Spleen (tissue), 11 donors: ENCODE data around the gene VMO1. TPM values are rescaled to one million over a fixed set of nuclear protein-coding genes. Genes with fewer than 3 reads are reported as not detected.

ENCODE experiments used
- DNase-seq: peaks from one replicate; pipeline ENCODE4 v3.0.0-alpha.2; 2020
- H3K27ac ChIP-seq, 8 donors: fragments of 200-600 bp; sonication (generic) in 7 of 8; 1 replicate in 4 of 8; 2 replicates in 4 of 8; pipeline versions ENCODE4 v1.5.0 to v1.8.0; 2016 to 2021; ENCODE audit warnings: inconsistent platforms in 4 of 8, mild to moderate bottlenecking in 4 of 8, moderate library complexity in 1 of 8
- H3K27me3 ChIP-seq, 7 donors: fragments of 200-600 bp; sonication (generic) in 6 of 7; replicated peaks in 1 of 7; 1 replicate in 4 of 7; 2 replicates in 3 of 7; pipeline versions ENCODE4 v1.5.0 to v1.8.0; 2016 to 2021; ENCODE audit warnings: inconsistent platforms in 3 of 7, mild to moderate bottlenecking in 1 of 7
- H3K36me3 ChIP-seq, 6 donors: fragments of 200-600 bp; sonication (generic) in 5 of 6; 1 replicate in 4 of 6; 2 replicates in 2 of 6; pipeline versions ENCODE4 v1.5.0 to v1.8.0; 2016 to 2021; ENCODE audit warnings: inconsistent platforms in 2 of 6
- H3K4me1 ChIP-seq, 6 donors: fragments of 200-600 bp; sonication (generic) in 5 of 6; 1 replicate in 3 of 6; 2 replicates in 3 of 6; pipeline versions ENCODE4 v1.5.0 to v1.8.0; 2016 to 2021; ENCODE audit warnings: inconsistent platforms in 3 of 6
- H3K4me3 ChIP-seq, 8 donors: fragments of 200-600 bp; sonication (generic) in 7 of 8; 1 replicate in 4 of 8; 2 replicates in 4 of 8; pipeline versions ENCODE4 v1.5.0 to v1.8.0; 2016 to 2021; ENCODE audit warnings: inconsistent platforms in 4 of 8, mild to moderate bottlenecking in 4 of 8, moderate library complexity in 2 of 8
- H3K9me3 ChIP-seq, 8 donors: fragments of 200-600 bp; sonication (generic) in 7 of 8; 1 replicate in 4 of 8; 2 replicates in 4 of 8; pipeline versions ENCODE4 v1.5.0 to v1.8.0; 2016 to 2021; ENCODE audit warnings: inconsistent platforms in 4 of 8
- POLR2A ChIP-seq, 3 donors: fragments of 450-650 bp; IDR thresholded peaks; one replicate each; pipeline ENCODE4 v1.5.1; 2017; ENCODE audit warnings: antibody characterized with exemption in 3 of 3, mild to moderate bottlenecking in 1 of 3
- POLR2AphosphoS5 ChIP-seq, 3 donors: sonication (generic); formaldehyde crosslinking; IDR thresholded peaks; one replicate each; pipeline ENCODE4 v1.5.1; 2017; ENCODE audit warnings: antibody characterized with exemption in 3 of 3
- WGBS, 5 donors: extraction: QIAGEN DNeasy Blood & Tissue Kit in 3 of 5; methylation state at CpG; one replicate each; pipeline versions ENCODE4 v1.1.5 to v1.1.7; 2013 to 2018; 5-methylcytosine and 5-hydroxymethylcytosine counted together
- intact Hi-C: fragments of 100-400 bp; cut with DNase I; formaldehyde crosslinking; loops from one replicate; pipeline ENCODE4 v1.15.0; 2023; ENCODE audit warnings: low total_unique reads
- polyA plus RNA-seq, 3 donors: library from polyadenylated mRNA; stranded (reverse); fragments of 200-250 nt; gene quantifications; one replicate each; pipeline ENCODE4 v1.2.1, GENCODE V29; 2013
- total RNA-seq, 7 donors: library from RNA; depleted of rRNA in 3 of 7; stranded (reverse); fragments of >200 nt in 3 of 7; fragmentation: NEBNext Ultra II Directional in 4 of 7; extraction: Animal tissue kit (Norgen Biotek cat#: 25700) in 4 of 7; gene quantifications; one replicate each; pipeline versions ENCODE4 v1.1.0 to v1.2.1, GENCODE V29; 2016 to 2021
- TF ChIP-seq, protein P1 (sequence below), 11 experiments: fragments of 200-600 bp in 7 of 11; fragments of 450-650 bp in 4 of 11; sonication (generic) in 4 of 11; IDR thresholded peaks in 8 of 11; conservative IDR thresholded peaks in 3 of 11; 1 replicate in 7 of 11; 2 replicates in 4 of 11; pipeline versions ENCODE4 v1.4.0 to v1.8.0; 2016 to 2021; ENCODE audit warnings: antibody characterized with exemption in 11 of 11, inconsistent platforms in 4 of 11, mild to moderate bottlenecking in 1 of 11
- donor health status: healthy with polysubstance abuse.
- donor health status: DM: no; HTN: no; CAD: no; lungs with moderate emphysema.
- donor health status: DM: no; HTN: no; CAD: no.
- donor health status: Bipolar disorder and iron deficiency.
- donor health status: healthy.
- donor health status: DM: no; HTN: no; CAD: no.
- donor health status: DM: yes; HTN: yes; CAD: no.

The VMO1 gene
- total and polyA plus RNA-seq, 10 donors = 5.0 to 74.3 (median 12.0) TPM

GRCh38 chr17:4812690-4813089 is 26.5 kb upstream of the VMO1 start:
- Histone ChIP-seq H3K4me1 (peaks cover 6 to 13% (median 9%) of the 10 kb centered on the region in 6 donors), H3K27ac (no peak overlapping the region), H3K27me3 (peaks cover 0 to 4% (median 0%) of the 10 kb centered on the region in 7 donors), H3K4me3 (no peak overlapping the region), H3K9me3 (no peaks in the 10 kb centered on the region), H3K36me3 (peaks cover 0 to 57% (median 22%) of the 10 kb centered on the region in 6 donors)
- no peak for TF ChIP-seq POLR2AphosphoS5 (IDR thresholded peaks at IDR 0.05)
- TF ChIP-seq POLR2A (IDR thresholded peaks at IDR 0.05) = no peak
- TF ChIP-seq, protein P1, sequence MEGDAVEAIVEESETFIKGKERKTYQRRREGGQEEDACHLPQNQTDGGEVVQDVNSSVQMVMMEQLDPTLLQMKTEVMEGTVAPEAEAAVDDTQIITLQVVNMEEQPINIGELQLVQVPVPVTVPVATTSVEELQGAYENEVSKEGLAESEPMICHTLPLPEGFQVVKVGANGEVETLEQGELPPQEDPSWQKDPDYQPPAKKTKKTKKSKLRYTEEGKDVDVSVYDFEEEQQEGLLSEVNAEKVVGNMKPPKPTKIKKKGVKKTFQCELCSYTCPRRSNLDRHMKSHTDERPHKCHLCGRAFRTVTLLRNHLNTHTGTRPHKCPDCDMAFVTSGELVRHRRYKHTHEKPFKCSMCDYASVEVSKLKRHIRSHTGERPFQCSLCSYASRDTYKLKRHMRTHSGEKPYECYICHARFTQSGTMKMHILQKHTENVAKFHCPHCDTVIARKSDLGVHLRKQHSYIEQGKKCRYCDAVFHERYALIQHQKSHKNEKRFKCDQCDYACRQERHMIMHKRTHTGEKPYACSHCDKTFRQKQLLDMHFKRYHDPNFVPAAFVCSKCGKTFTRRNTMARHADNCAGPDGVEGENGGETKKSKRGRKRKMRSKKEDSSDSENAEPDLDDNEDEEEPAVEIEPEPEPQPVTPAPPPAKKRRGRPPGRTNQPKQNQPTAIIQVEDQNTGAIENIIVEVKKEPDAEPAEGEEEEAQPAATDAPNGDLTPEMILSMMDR (IDR thresholded peaks at IDR 0.05 in 8 of 11, conservative IDR thresholded peaks at IDR 0.05 in 3 of 11) = no peak
- intact Hi-C loops = no loop called here
- DNase-seq = no peak
- WGBS, 5 donors = 90 to 95% (median 92%) methylated on average over 7 of the region's 7 CpGs

DNA sequence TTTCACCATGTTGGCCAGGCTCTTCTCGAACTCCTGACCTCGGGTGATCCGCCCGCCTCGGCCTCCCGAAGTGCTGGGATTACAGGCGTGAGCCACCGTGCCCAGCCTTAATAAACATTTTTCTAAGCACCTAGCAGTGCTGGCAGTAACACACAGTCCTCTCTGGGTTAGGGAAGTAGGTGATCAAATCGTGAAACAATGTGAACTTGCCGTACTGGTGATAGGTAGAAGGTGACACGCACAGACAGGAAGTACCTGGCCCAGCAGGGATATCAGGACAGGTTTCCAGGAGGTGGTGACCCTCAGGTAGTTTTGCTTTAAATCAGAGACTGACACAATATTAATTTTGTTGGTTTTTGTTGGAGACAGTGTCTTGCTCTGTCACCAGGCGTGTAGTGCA is 25.3 kb upstream of the VMO1 start:
- intact Hi-C loops = no loop called here
- peaks cover 8 to 20% (median 14%) of the 10 kb centered on the region in 6 donors for H3K4me1 ChIP-seq
- 91 to 99% (median 96%) methylated on average over 12 of the region's 12 CpGs for WGBS, 5 donors
- no peak overlapping the region for H3K4me3 ChIP-seq
- TF ChIP-seq POLR2AphosphoS5 (IDR thresholded peaks at IDR 0.05) (no peak), POLR2A (IDR thresholded peaks at IDR 0.05) (no peak)
- TF ChIP-seq, protein P1 (IDR thresholded peaks at IDR 0.05 in 8 of 11, conservative IDR thresholded peaks at IDR 0.05 in 3 of 11) = no peak
- H3K27me3 ChIP-seq = peaks cover 0 to 6% (median 0%) of the 10 kb centered on the region in 7 donors
- H3K9me3 ChIP-seq = no peaks in the 10 kb centered on the region
- H3K36me3 ChIP-seq = peaks cover 0 to 45% (median 12%) of the 10 kb centered on the region in 6 donors
- H3K27ac ChIP-seq = no peak overlapping the region
- no peak for DNase-seq

DNA sequence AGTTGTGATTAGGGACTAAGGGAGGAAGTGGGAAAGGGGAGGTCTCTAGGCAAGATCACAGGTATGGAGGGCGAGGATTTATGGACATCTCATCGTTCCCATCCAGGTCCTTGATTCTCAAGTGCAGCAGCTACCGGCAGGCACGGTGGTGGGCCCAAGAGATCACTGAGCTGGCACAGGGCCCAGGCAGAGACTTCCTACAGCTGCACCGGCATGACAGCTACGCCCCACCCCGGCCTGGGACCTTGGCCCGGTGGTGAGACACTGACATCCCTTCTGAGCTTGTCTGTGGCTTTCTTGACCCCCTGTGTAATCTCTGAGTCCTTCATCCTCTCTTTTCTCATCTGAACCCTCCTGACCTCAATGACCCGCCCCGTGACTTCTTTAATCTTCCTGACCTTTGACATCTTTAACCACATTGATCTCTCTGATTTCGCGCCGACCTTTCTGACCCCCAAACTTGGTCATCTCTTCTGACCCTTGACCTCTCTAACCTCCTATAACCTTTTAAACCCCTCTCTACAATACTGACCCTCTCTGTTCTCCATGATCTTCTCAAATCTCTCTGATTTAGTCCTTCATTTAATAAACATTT is 24.6 kb upstream of the VMO1 start:
- no peaks in the 10 kb centered on the region for H3K9me3 ChIP-seq
- H3K36me3 ChIP-seq = peaks cover 0 to 38% (median 5%) of the 10 kb centered on the region in 6 donors
- intact Hi-C loops = no loop called here
- peaks cover 8 to 27% (median 21%) of the 10 kb centered on the region in 6 donors for H3K4me1 ChIP-seq
- H3K4me3 ChIP-seq = no peak overlapping the region
- 43 to 54% (median 51%) methylated on average over 13 of the region's 13 CpGs for WGBS, 5 donors
- H3K27ac ChIP-seq = no peak overlapping the region
- TF ChIP-seq POLR2AphosphoS5 (IDR thresholded peaks at IDR 0.05) = peak in 1 of 3 donors; percentile 20
- TF ChIP-seq, protein P1 (IDR thresholded peaks at IDR 0.05 in 8 of 11, conservative IDR thresholded peaks at IDR 0.05 in 3 of 11) = no peak
- no peak for DNase-seq
- H3K27me3 ChIP-seq = peaks cover 0 to 6% (median 0%) of the 10 kb centered on the region in 7 donors

DNA sequence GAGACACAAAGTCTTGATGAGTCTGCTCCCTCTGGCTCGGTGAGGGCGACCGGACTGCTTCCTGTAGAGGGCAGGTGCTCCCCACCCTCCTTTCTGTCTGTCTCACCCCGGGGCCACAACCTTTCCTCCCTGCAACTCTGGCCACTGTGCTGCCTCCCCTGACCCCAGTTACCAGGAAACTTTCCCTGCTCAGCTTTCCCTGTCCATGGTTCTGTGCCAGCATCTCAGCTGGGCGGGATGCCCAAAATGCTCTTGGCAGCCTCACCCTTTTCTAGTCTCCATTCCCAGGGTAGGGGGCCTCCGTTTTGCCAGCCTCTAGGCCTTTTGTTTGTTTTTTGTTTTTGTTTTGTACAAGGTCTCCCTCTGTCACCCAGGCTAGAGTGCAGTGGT is 22.2 kb upstream of the VMO1 start:
- Histone ChIP-seq H3K27ac (no peak overlapping the region), H3K36me3 (peaks cover 0 to 30% (median 3%) of the 10 kb centered on the region in 6 donors), H3K9me3 (no peaks in the 10 kb centered on the region), H3K27me3 (peaks cover 0 to 6% (median 0%) of the 10 kb centered on the region in 7 donors), H3K4me1 (peaks cover 8 to 31% (median 21%) of the 10 kb centered on the region in 6 donors), H3K4me3 (peak overlapping the region in 1 of 8 donors; percentile 91)
- intact Hi-C loops = no loop called here
- no peak for TF ChIP-seq POLR2AphosphoS5 (IDR thresholded peaks at IDR 0.05)
- TF ChIP-seq POLR2A (IDR thresholded peaks at IDR 0.05) = no peak
- TF ChIP-seq, protein P1 (IDR thresholded peaks at IDR 0.05 in 8 of 11, conservative IDR thresholded peaks at IDR 0.05 in 3 of 11) = no peak
- no peak for DNase-seq
- 58 to 79% (median 70%) methylated on average over 6 of the region's 6 CpGs for WGBS, 5 donors
